BJ (cell line): ENCODE results near the gene C6. TPM values are rescaled to one million over a fixed set of nuclear protein-coding genes. Genes with fewer than 3 reads are reported as not detected.

ENCODE experiments used
- CTCF ChIA-PET: fragments of 350-600 bp; formaldehyde crosslinking; extraction: SDS; loops from one replicate; lab custom pipeline; 2021; ENCODE audit warnings: antibody characterized with exemption, inconsistent platforms; lab: Yijun Ruan, JAX
- POLR2A ChIA-PET: fragments of 300-600 bp; sonication (Branson Sonifier 250); formaldehyde crosslinking; extraction: SDS; loops from one replicate; lab custom pipeline; 2021; ENCODE audit warnings: antibody characterized with exemption; lab: Charles Lee
- DNase-seq: peaks from one replicate; pipeline ENCODE4 v3.0.0-alpha.2; 2011; ENCODE audit warnings: low read depth
- H3K27me3 ChIP-seq: 2 replicates; pipeline ENCODE4 v1.6.0; 2011; ENCODE audit warnings: low read length; ENCODE audit not compliant: control insufficient read depth, insufficient read depth
- H3K36me3 ChIP-seq: 2 replicates; pipeline ENCODE4 v1.5.1; 2011; ENCODE audit warnings: low read length; ENCODE audit not compliant: control insufficient read depth, insufficient read depth
- H3K4me3 ChIP-seq: 2 replicates; pipeline ENCODE4 v1.5.1; 2011; ENCODE audit warnings: low read depth, mild to moderate bottlenecking, control low read depth, low read length
- polyA plus RNA-seq: library from polyadenylated mRNA; depleted of rRNA; stranded (reverse); fragments of >200 nt; gene quantifications from 2 replicates; pipeline ENCODE4 v1.2.3, GENCODE V29; 2011; rRNA removed
- TF ChIP-seq, protein P1 (sequence below): IDR thresholded peaks from 2 replicates; pipeline ENCODE4 v1.5.1; 2011; ENCODE audit warnings: low read depth, mild to moderate bottlenecking, control low read depth, inconsistent platforms, low read length, moderate library complexity; ENCODE audit not compliant: insufficient read depth

C6 gene
- polyA plus RNA-seq, 1 experiment, result not detected

DNA sequence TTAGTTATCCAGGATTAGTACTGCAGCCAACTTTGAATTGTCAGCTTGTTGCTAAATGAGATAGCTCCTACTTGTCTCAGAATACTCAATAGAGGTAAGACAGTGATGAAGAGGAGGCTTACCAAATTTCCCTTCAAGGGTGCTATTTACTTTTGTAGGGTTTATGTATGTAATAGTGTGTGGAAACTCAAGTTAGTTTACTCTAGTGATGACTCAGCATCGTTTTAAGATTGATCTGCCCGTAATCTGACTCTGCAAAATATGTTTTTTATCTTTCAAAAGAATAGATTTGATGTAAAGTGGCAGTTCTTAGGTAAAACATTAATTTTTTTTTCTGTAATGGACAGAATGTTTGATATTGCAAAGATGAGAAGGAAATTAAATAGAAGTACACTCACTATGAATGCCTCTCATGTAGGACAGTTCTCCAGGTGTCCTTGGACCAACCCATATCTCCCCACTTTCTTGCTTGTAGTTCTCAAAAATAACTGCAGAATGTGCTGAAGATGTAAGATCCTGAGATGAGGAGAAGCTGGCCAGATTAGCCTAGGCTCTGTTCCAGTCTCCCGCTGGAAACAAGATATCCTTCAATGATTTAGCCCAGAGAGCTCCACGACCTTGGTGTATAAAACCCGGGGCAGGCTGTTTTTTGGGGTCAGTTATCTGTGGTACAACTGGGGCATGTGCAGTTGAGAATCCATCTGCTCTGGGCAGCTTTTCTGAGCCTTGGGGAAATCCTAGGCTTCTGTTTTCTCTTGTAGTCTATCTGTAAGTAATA, 117.8 kb downstream of the C6 start:
- no peaks in the 10 kb centered on the region for H3K36me3 ChIP-seq
- DNase-seq, result no peak
- POLR2A ChIA-PET, result no interaction called here
- no peaks in the 10 kb centered on the region for H3K27me3 ChIP-seq
- CTCF ChIA-PET, result interaction anchor here (0.7 kb wide), 1 partner anchor 189 kb away, joined by 3 read pairs; no protein-coding TSS in a partner anchor
- TF ChIP-seq, protein P1, sequence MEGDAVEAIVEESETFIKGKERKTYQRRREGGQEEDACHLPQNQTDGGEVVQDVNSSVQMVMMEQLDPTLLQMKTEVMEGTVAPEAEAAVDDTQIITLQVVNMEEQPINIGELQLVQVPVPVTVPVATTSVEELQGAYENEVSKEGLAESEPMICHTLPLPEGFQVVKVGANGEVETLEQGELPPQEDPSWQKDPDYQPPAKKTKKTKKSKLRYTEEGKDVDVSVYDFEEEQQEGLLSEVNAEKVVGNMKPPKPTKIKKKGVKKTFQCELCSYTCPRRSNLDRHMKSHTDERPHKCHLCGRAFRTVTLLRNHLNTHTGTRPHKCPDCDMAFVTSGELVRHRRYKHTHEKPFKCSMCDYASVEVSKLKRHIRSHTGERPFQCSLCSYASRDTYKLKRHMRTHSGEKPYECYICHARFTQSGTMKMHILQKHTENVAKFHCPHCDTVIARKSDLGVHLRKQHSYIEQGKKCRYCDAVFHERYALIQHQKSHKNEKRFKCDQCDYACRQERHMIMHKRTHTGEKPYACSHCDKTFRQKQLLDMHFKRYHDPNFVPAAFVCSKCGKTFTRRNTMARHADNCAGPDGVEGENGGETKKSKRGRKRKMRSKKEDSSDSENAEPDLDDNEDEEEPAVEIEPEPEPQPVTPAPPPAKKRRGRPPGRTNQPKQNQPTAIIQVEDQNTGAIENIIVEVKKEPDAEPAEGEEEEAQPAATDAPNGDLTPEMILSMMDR, result no peak
- H3K4me3 ChIP-seq, result no peak overlapping the region

DNA sequence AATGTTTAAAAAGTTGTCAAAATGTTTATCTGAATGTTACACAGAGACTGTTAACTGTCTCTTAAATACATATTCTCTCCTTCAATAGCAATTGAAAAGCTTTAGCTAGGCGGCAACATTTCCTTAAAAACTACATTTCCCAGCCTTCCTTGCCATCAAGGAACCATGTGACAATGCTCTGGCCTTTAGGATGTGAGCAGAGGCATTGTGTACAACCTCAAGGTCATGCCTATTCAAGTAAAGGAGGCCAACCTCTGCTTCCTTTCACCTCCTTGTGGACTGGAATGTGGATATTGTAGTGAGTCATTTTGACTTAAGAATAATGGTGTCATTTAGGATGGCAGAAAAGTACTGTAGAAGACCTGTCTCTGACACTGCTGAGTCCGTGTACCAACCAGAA, 118.5 kb downstream of the C6 start:
- no peak for DNase-seq
- Histone ChIP-seq H3K27me3 (no peaks in the 10 kb centered on the region), H3K36me3 (no peaks in the 10 kb centered on the region), H3K4me3 (no peak overlapping the region)
- CTCF ChIA-PET, result no interaction called here
- TF ChIP-seq, protein P1, result no peak
- POLR2A ChIA-PET, result no interaction called here

DNA sequence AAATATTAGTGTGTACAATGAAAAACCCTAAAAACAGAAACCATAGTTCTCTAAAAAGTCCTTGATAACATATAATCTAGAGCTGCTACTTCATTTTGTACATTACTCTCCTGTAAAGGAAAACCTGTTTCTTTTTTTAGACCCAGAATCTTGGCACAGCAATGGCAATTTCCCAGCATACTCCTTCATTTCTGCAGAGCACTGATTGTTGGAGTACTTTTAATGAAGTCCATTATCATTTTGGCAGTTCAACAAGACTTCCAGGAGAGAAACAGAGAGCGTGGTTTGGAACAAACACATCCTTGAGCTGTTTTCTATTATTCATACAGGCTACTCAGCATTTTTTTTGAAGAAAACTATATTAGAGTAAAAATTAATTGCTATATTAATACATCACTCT, 119.5 kb downstream of the C6 start:
- Histone ChIP-seq H3K27me3 (no peaks in the 10 kb centered on the region), H3K36me3 (no peaks in the 10 kb centered on the region), H3K4me3 (no peak overlapping the region)
- DNase-seq, result no peak
- TF ChIP-seq, protein P1, result no peak
- POLR2A ChIA-PET, result no interaction called here
- CTCF ChIA-PET, result no interaction called here

Other genes starting within 250 kb of the C6 start
- gene MROH2B, start 142.2 kb downstream of the C6 start, polyA plus RNA-seq, result not detected in 2 replicates